LNCAP (cell line): ENCODE measurements around the gene NAPSA.

ENCODE experiments used
- TF ChIP-seq, protein P1 (sequence below): fragments of 450-650 bp; IDR thresholded peaks from 2 replicates; pipeline ENCODE4 v1.5.1; 2017; ENCODE audit warnings: mild to moderate bottlenecking

Gene NAPSA

GRCh38 chr19:50322234-50322633 is 43.2 kb downstream of the NAPSA start:
- TF ChIP-seq, protein P1, sequence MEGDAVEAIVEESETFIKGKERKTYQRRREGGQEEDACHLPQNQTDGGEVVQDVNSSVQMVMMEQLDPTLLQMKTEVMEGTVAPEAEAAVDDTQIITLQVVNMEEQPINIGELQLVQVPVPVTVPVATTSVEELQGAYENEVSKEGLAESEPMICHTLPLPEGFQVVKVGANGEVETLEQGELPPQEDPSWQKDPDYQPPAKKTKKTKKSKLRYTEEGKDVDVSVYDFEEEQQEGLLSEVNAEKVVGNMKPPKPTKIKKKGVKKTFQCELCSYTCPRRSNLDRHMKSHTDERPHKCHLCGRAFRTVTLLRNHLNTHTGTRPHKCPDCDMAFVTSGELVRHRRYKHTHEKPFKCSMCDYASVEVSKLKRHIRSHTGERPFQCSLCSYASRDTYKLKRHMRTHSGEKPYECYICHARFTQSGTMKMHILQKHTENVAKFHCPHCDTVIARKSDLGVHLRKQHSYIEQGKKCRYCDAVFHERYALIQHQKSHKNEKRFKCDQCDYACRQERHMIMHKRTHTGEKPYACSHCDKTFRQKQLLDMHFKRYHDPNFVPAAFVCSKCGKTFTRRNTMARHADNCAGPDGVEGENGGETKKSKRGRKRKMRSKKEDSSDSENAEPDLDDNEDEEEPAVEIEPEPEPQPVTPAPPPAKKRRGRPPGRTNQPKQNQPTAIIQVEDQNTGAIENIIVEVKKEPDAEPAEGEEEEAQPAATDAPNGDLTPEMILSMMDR: no peak

DNA sequence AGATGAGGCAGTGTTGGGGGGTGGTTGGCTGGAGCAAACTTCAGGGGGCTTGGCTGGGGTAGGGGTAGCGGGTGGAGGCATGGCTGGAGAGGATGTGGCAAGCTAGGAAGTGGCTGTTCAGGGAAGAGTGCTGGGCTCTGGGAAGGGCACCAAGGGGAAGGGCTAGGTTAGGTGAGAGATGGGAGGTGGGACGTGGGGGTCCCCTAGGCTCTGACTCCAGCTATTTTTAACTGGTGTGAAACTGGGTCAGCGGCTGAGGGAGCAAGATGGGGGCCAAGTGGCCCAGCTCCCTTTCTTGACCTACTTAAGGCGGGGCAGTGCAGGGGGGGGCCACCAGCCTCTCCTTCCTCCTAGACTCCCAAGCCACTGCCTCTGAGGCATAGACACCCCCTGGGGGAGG is 43.6 kb downstream of the NAPSA start:
- TF ChIP-seq, protein P1: no peak

GRCh38 chr19:50320596-50320995 is 44.8 kb downstream of the NAPSA start:
- TF ChIP-seq, protein P1: no peak

DNA sequence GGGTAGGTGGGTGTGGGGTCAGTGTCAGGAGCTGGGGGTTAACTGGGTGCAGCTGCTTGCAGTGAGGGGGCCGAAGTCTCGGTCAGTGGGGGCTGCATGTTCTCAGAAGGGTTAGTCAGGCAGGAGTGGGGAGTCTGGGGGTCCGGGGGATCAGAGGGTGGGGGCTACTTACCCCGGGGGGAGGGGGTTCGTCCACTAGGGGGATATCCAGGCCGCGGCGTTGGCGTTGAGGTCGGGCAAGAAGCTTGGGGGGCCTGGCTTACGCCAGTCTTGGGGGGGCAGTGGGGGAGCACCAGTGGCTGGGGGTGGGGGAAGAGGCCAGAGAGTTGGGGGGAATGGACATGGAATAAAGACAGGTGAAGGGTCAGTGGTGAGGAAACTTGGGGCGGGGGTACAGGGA is 45.4 kb downstream of the NAPSA start:
- TF ChIP-seq, protein P1: no peak

- TF ChIP-seq, protein P1: no peak
Observed at GRCh38 chr19:50319156-50319555, 46.3 kb downstream of the NAPSA start.

DNA sequence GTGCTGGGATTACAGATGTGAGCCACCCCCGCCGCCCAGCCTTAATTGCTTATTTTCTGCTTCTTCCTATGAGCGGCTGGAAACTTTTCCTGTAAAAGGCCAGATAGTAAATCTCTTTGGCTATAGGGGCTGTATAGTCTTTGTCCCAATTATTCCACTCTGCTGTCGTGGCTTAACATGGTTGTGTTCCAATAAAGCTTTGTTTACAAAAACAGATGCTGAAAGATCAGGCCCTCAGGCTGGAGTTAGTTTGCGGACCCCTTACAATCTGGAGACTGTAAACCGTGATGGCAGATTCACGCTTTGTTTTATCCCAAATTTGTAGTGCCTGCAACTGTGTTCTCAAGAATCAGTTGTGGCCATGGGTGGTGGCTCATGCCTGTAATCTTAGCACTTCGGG is 47.0 kb downstream of the NAPSA start:
- TF ChIP-seq, protein P1: no peak

DNA sequence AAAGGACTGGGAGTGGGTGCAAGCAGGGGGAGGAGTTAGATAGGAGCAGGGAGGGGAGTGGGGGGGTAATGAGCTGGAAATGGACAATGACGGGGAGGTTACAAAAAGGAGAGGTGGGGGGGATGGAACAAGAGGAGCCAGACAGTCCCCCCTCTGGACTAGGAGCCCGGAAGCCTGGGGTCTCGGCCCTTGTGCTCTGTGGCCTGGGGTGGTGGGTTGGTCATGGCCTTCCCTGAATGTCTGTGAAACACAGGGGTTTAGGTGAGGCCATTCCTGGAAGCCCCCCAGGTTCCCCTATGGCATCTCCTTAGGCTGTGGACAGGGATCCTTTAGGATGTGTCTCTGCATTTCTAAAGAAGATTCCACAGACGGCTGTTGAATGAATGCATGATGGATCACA is 48.3 kb downstream of the NAPSA start:
- TF ChIP-seq, protein P1: no peak

DNA sequence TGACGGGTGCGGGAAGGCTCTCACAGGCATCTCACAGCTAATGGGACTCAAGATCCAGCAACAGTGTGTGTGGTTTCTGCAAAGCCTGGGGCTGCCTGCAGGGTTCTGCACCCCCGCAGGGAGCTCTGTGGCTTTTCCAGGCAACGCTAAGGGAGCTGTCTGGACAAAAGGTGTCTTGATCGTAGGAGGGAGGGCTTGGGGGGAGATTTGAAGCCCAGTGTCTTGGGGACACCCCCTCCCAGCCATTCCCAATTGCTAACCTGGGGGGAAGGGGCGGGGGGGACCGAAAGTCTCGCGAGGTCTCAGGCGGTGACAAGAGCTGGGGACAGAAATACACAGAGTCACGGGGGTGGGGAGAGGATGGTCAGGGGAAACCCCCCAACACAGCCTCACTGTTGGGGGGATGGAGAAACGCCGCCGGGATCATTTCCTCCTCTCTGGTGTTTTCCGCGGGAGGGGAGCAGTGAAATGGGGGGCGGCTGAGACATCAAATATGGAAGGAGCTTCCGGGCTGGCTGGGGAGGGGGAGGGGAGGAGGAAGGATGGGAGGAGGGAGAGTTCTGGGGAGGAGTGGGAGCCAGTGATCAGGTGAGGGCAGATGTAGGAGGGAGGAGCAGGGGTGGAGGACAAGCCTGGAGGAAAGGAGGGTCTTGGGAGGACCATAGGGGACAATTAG is 49.5 kb downstream of the NAPSA start:
- TF ChIP-seq, protein P1: no peak
